HepG2 (cell line): ENCODE measurements around the gene TPTE. TPM values are rescaled to one million over a fixed set of nuclear protein-coding genes. Genes with fewer than 3 reads are reported as not detected.

Experiments
- ATAC-seq: fragments of 200-7000 bp; cut with Tn5 transposase; 3 replicates; pipeline ENCODE4 v1.9.1; 2020; ENCODE audit warnings: mild to moderate bottlenecking, moderate library complexity
- BruUV-seq: library from RNA; stranded (reverse); fragments of 400-500 nt; replicated peaks from 2 replicates; lab custom pipeline; 2021; lab: Mats Ljungman, UMichigan
- CTCF ChIA-PET: fragments of 300-600 bp; formaldehyde crosslinking; extraction: SDS; loops from one replicate; lab custom pipeline; 2021; ENCODE audit warnings: low total read pairs, inconsistent platforms, low intra/inter-chr PET ratio; lab: Yijun Ruan, JAX
- POLR2A ChIA-PET: fragments of 350-600 bp; sonication (Branson Sonifier 250); formaldehyde crosslinking; loops from one replicate; lab custom pipeline; 2020; ENCODE audit warnings: antibody characterized with exemption, inconsistent platforms; lab: Yijun Ruan, JAX
- DNase-seq: peaks from one replicate; pipeline ENCODE4 v3.0.0-alpha.2; 2015; ENCODE audit warnings: low spot score
- FAIRE-seq: peaks from 3 replicates; lab custom pipeline; 2011; peaks lifted over from hg19 to GRCh38; lab: Jason Lieb, UNC
- H2AFZ ChIP-seq: one replicate; pipeline ENCODE4 v1.6.1; 2011; ENCODE audit warnings: low read length, inconsistent platforms
- H3K27ac ChIP-seq: fragments of 300-600 bp; 3 replicates; pipeline ENCODE4 v1.8.0; 2011; ENCODE audit warnings: mixed run types, mild to moderate bottlenecking, mixed read lengths, low read length, inconsistent platforms; ENCODE audit not compliant: insufficient read depth; ENCODE audit errors: extremely low read length
- H3K27me3 ChIP-seq, 2 experiments: fragments of 200-600 bp in 1 of 2; 2 replicates in 1 of 2; 3 replicates in 1 of 2; pipeline versions ENCODE4 v1.6.0 to v1.8.0; 2011; ENCODE audit warnings: low read length in 2 of 2, mild to moderate bottlenecking in 2 of 2, moderate library complexity in 2 of 2, inconsistent platforms in 1 of 2; ENCODE audit not compliant: insufficient read depth in 2 of 2, control insufficient read depth in 1 of 2
- H3K36me3 ChIP-seq, 2 experiments: fragments of 200-600 bp in 1 of 2; replicated peaks in 1 of 2; 2 replicates in 1 of 2; 3 replicates in 1 of 2; pipeline versions ENCODE4 v1.5.1 to v1.8.0; 2011; ENCODE audit warnings: low read length in 2 of 2, inconsistent platforms in 1 of 2; ENCODE audit not compliant: insufficient read depth in 2 of 2, control insufficient read depth in 1 of 2
- H3K4me1 ChIP-seq: 2 replicates; pipeline ENCODE4 v1.5.1; 2012; ENCODE audit warnings: low read length, inconsistent platforms; ENCODE audit not compliant: insufficient read depth
- H3K4me2 ChIP-seq: 2 replicates; pipeline ENCODE4 v1.6.0; 2011; ENCODE audit warnings: low read depth, low read length, inconsistent platforms
- H3K4me3 ChIP-seq, 3 experiments: fragments of 200-600 bp in 1 of 3; sonication (generic), shearing (Covaris generic) in 1 of 3; replicated peaks in 1 of 3; 2 replicates each; pipeline ENCODE4 v1.5.1; 2011 to 2016; ENCODE audit warnings: low read length in 3 of 3, inconsistent platforms in 2 of 3, low read depth in 2 of 3, mild to moderate bottlenecking in 2 of 3, control low read depth in 1 of 3, mixed read lengths in 1 of 3; ENCODE audit not compliant: insufficient read depth in 1 of 3
- H3K79me2 ChIP-seq: one replicate; pipeline ENCODE4 v1.6.1; 2011; ENCODE audit warnings: low read length, inconsistent platforms; ENCODE audit not compliant: insufficient read depth
- H3K9ac ChIP-seq: 2 replicates; pipeline ENCODE4 v1.6.0; 2011; ENCODE audit warnings: mild to moderate bottlenecking, low read depth, low read length, inconsistent platforms; ENCODE audit not compliant: insufficient read depth
- H3K9me3 ChIP-seq: 2 replicates; pipeline ENCODE4 v1.5.1; 2012; ENCODE audit warnings: mild to moderate bottlenecking, low read length
- H4K20me1 ChIP-seq: 2 replicates; pipeline ENCODE4 v1.6.0; 2011; ENCODE audit warnings: inconsistent platforms, mild to moderate bottlenecking, low read length, moderate library complexity; ENCODE audit not compliant: insufficient read depth
- MIXL1 ChIP-seq: IDR thresholded peaks from 2 replicates; pipeline ENCODE4 v1.6.1; 2016
- SP4 ChIP-seq: sonication (generic); formaldehyde crosslinking; IDR thresholded peaks from 2 replicates; pipeline ENCODE4 v1.8.1; 2023; ENCODE audit warnings: mild to moderate bottlenecking, missing genetic modification reagents
- STAT6 ChIP-seq: sonication (generic); formaldehyde crosslinking; IDR thresholded peaks from 2 replicates; pipeline ENCODE4 v1.4.0; 2020; ENCODE audit warnings: missing genetic modification reagents, mild to moderate bottlenecking, borderline replicate concordance
- TFE3 ChIP-seq: IDR thresholded peaks from 2 replicates; pipeline ENCODE4 v1.6.1; 2016
- TRIM24 ChIP-seq: sonication (generic); formaldehyde crosslinking; IDR thresholded peaks from 2 replicates; pipeline ENCODE4 v1.8.0; 2022; ENCODE audit warnings: mild to moderate bottlenecking, missing genetic modification reagents
- ZNF264 ChIP-seq: sonication (generic); formaldehyde crosslinking; IDR thresholded peaks from 2 replicates; pipeline ENCODE4 v1.4.0; 2020; ENCODE audit warnings: missing genetic modification reagents
- ZNF414 ChIP-seq: sonication (generic); formaldehyde crosslinking; IDR thresholded peaks from 2 replicates; pipeline ENCODE4 v1.5.0; 2020; ENCODE audit warnings: missing genetic modification reagents
- ZNF430 ChIP-seq: sonication (generic); formaldehyde crosslinking; IDR thresholded peaks from 2 replicates; pipeline ENCODE4 v1.9.0; 2021; ENCODE audit warnings: mild to moderate bottlenecking, missing genetic modification reagents
- ZNF572 ChIP-seq: sonication (generic); formaldehyde crosslinking; IDR thresholded peaks from 2 replicates; pipeline ENCODE4 v1.5.1; 2020; ENCODE audit warnings: mild to moderate bottlenecking, missing genetic modification reagents
- ZNF7 ChIP-seq: IDR thresholded peaks from 2 replicates; pipeline ENCODE4 v1.6.1; 2016; ENCODE audit warnings: missing biosample characterization, missing genetic modification reagents
- ZNF761 ChIP-seq: sonication (generic); formaldehyde crosslinking; conservative IDR thresholded peaks from 2 replicates; pipeline ENCODE4 v1.4.0; 2020; ENCODE audit warnings: mild to moderate bottlenecking, missing genetic modification reagents
- WGBS: methylation state at CpG from one replicate; pipeline ENCODE4 v1.1.6; 2017; ENCODE audit warnings: low lambda C conversion rate; 5-methylcytosine and 5-hydroxymethylcytosine counted together
- in situ Hi-C: cut with HindIII; loops from 2 replicates; pipeline ENCODE4 v1.10.0; 2017; ENCODE audit warnings: low pct_unique_long_range_greater_than_20kb; ENCODE audit not compliant: extremely low pct_ligation_motif_present
- intact Hi-C: fragments of 100-400 bp; cut with micrococcal nuclease; formaldehyde crosslinking; loops from one replicate; pipeline ENCODE4 v1.10.0; 2022; ENCODE audit not compliant: unreplicated experiment
- polyA plus RNA-seq, 8 experiments: library from polyadenylated mRNA; depleted of rRNA in 3 of 8; stranded (reverse) in 7 of 8; unstranded in 1 of 8; fragments of >200 nt; fragmentation: Illumina TruSeq in 4 of 8; extraction: Trizol in 4 of 8; gene quantifications; 2 replicates each; pipeline versions ENCODE4 v1.2.1 to v1.2.3, GENCODE V29; 2011 to 2016; ENCODE audit warnings: low read depth in 4 of 8, missing spikeins in 1 of 8, mixed read lengths in 1 of 8; ENCODE audit not compliant: insufficient read depth in 1 of 8
- total RNA-seq, 5 experiments: library from RNA; depleted of rRNA; stranded (reverse); fragments of >200 nt; fragmentation: Illumina TruSeq; extraction: Trizol; gene quantifications; 2 replicates each; pipeline ENCODE4 v1.2.3, GENCODE V29; 2016; ENCODE audit warnings: low read depth in 1 of 5
- TF ChIP-seq, protein P1 (sequence below): sonication (generic); formaldehyde crosslinking; conservative IDR thresholded peaks from 2 replicates; pipeline ENCODE4 v1.5.0; 2020; ENCODE audit warnings: missing genetic modification reagents
- TF ChIP-seq, protein P2 (sequence below): sonication (generic); formaldehyde crosslinking; IDR thresholded peaks from 2 replicates; pipeline ENCODE4 v1.5.0; 2020; ENCODE audit warnings: mild to moderate bottlenecking, missing genetic modification reagents
- TF ChIP-seq, protein P3 (sequence below): sonication (generic); formaldehyde crosslinking; IDR thresholded peaks from 2 replicates; pipeline ENCODE4 v1.4.0; 2020; ENCODE audit warnings: missing genetic modification reagents, low read depth, mild to moderate bottlenecking, borderline replicate concordance

TPTE gene
- total and polyA plus RNA-seq, 2 of the 13 experiments (the other 11 are each of a cell fraction or from before 2014, with no cell fraction given) = not detected

- Histone ChIP-seq H3K36me3 (no peaks in the 10 kb centered on the region), H3K27ac (no peak overlapping the region), H3K27me3 (no peaks in the 10 kb centered on the region), H2AFZ (no peak overlapping the region), H3K4me3 (no peak overlapping the region), H3K9me3 (peaks cover 52% of the 10 kb centered on the region), H3K4me1 (no peaks in the 10 kb centered on the region), H3K4me2 (no peak overlapping the region), H3K79me2 (no peaks in the 10 kb centered on the region), H3K9ac (no peak overlapping the region), H4K20me1 (no peaks in the 10 kb centered on the region)
- FAIRE-seq (no peak), DNase-seq (no peak), ATAC-seq (no peak)
- TF ChIP-seq, protein P1, sequence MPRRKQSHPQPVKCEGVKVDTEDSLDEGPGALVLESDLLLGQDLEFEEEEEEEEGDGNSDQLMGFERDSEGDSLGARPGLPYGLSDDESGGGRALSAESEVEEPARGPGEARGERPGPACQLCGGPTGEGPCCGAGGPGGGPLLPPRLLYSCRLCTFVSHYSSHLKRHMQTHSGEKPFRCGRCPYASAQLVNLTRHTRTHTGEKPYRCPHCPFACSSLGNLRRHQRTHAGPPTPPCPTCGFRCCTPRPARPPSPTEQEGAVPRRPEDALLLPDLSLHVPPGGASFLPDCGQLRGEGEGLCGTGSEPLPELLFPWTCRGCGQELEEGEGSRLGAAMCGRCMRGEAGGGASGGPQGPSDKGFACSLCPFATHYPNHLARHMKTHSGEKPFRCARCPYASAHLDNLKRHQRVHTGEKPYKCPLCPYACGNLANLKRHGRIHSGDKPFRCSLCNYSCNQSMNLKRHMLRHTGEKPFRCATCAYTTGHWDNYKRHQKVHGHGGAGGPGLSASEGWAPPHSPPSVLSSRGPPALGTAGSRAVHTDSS (CRISPR knock-in tag) = no peak
- TF ChIP-seq ZNF264 = no peak
- TF ChIP-seq ZNF430 (CRISPR knock-in tag) = no peak
- TF ChIP-seq, protein P2, sequence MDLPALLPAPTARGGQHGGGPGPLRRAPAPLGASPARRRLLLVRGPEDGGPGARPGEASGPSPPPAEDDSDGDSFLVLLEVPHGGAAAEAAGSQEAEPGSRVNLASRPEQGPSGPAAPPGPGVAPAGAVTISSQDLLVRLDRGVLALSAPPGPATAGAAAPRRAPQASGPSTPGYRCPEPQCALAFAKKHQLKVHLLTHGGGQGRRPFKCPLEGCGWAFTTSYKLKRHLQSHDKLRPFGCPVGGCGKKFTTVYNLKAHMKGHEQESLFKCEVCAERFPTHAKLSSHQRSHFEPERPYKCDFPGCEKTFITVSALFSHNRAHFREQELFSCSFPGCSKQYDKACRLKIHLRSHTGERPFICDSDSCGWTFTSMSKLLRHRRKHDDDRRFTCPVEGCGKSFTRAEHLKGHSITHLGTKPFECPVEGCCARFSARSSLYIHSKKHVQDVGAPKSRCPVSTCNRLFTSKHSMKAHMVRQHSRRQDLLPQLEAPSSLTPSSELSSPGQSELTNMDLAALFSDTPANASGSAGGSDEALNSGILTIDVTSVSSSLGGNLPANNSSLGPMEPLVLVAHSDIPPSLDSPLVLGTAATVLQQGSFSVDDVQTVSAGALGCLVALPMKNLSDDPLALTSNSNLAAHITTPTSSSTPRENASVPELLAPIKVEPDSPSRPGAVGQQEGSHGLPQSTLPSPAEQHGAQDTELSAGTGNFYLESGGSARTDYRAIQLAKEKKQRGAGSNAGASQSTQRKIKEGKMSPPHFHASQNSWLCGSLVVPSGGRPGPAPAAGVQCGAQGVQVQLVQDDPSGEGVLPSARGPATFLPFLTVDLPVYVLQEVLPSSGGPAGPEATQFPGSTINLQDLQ (CRISPR knock-in tag) = no peak
- no peak for TF ChIP-seq TFE3 (CRISPR knock-in tag)
- TF ChIP-seq, protein P3, sequence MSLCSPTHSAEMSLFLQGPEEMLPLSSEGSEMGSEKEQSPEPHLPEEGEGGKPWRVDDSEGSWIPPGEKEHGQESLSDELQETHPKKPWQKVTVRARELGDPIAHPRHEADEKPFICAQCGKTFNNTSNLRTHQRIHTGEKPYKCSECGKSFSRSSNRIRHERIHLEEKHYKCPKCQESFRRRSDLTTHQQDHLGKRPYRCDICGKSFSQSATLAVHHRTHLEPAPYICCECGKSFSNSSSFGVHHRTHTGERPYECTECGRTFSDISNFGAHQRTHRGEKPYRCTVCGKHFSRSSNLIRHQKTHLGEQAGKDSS (CRISPR knock-in tag) = no peak
- TF ChIP-seq SP4 (CRISPR knock-in tag) = no peak
- TF ChIP-seq ZNF7 (CRISPR knock-in tag) = no peak
- TF ChIP-seq STAT6 (CRISPR knock-in tag) = no peak
- TF ChIP-seq ZNF414 = no peak
- no peak for TF ChIP-seq ZNF761 (CRISPR knock-in tag)
- TF ChIP-seq ZNF572 (CRISPR knock-in tag) = no peak
- TF ChIP-seq TRIM24 (CRISPR knock-in tag) = no peak
- no peak for TF ChIP-seq MIXL1 (CRISPR knock-in tag)
- WGBS = 3% methylated on average over 6 of the region's 6 CpGs
- intact Hi-C loops (no loop called here), in situ Hi-C loops (no loop called here)
- ChIA-PET POLR2A (no interaction called here), CTCF (no interaction called here)
- BruUV-seq = no TSS peak
Measured at GRCh38 chr21:10511116-10511515, 10.3 kb upstream of the TPTE start.
